NCI-H2196 (cell line): ENCODE measurements around the gene LSAMP.

Experiments used
- DNase-seq: peaks from one replicate; lab custom pipeline; 2025; ENCODE audit not compliant: unreplicated experiment; lab: John Stamatoyannopoulos, UW

Gene LSAMP

DNA sequence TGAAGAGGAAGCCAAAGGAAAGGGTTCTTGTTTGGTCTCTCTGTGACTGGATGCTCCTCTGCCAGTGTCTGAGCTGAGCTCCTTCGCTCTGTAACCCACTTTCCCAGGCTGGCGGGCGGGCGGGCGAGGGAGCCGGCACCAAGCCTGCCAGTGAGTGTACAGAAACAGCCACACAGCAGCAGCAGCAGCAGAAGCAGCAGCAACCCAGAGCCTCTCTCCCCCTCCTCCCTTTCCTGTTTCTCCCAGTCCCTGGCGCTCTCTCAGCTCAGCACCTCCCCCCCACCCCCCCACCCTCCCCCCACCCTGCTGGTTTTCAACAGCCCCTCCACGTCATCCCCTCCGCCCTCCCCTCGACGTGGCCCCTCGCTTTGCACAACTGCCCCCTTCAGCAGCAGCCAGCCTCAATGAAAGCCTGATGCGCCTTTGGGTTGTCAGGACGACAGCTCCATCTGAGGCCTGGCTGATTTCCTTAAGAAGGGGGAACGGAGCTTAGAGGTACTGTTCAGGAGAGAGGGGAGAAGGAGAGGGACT lies at the start of gene LSAMP:
Gene LSAMP, minus strand, starts transcription at position 177 of the 531 bp plus-strand sequence.
- no peak for DNase-seq

DNA sequence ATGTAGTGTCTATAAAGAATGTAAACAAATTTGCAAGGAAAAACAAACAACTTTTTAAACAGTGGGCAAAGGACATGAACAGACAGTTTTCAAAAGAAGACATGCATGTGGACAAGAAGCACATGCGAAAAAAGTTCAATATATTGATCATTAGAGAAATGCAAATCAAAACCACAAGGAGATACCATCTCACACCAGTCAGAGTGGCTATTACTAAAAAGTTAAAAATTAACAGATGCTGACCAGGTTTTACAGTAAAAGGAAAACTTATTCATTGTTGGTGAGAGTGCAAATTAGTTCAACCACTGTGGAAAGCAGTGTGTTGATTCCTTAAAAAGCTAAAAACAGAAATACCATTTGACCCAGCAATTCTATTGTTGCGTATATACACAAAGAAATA lies 47.1 kb upstream of the LSAMP start:
- no peak for DNase-seq

DNA sequence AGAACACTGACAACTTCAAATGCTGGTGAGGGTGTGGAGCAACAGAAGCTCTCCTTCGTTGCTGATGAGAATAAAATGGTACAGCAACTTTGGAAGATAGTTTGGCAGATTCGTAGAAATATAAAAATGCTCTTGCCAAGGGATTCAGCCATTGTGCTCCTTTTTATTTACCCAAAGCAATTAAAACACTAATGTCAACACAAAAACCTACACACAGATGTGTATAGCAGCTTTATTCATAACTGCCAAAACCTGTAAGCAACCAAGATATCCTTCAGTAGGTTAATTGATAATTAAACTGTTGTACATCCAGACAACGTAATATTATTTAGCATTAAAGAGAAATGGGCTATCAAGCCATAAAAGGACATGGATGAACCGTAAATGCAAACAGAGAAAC lies 37.8 kb upstream of the LSAMP start:
- peak; percentile 9 for DNase-seq

DNA sequence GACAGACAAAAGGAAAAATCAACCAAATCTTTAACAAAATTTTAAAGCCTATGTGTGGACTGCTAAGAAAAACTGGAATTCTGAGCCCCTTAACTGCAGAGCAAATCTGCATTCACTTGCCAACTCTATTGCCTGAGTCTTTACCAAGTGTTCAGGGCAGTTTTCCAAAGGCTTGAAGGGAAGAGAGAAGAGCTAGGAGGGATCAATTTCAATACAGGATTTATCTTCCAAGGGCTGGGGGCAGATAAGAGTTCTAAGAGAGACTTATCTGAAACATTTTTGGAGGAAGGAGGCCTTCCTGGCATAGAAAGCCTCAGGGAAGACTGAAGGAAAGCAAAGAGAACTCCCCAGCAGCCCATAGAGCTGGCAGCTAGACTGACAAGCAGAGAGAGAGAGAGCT lies 31.4 kb upstream of the LSAMP start:
- DNase-seq = no peak

DNA sequence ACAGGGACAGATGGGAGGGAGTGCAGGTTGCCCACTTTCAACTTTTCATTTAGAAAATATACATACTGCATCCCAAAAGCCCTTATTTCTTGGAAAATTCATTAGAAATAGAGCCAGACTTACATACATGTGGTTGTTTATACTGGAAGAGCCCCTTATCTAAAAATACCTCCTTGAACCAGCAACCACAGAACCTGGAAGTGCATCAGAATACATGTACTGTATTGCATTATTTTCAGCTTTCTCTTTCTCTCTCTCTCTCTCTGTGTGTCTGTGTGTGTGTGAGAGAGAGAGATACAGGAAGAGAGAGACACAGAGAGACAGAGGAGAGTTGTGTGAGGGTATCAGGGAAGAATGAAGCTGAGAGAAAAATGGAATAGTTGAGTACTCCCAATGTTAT lies 29.5 kb upstream of the LSAMP start:
- no peak for DNase-seq

DNA sequence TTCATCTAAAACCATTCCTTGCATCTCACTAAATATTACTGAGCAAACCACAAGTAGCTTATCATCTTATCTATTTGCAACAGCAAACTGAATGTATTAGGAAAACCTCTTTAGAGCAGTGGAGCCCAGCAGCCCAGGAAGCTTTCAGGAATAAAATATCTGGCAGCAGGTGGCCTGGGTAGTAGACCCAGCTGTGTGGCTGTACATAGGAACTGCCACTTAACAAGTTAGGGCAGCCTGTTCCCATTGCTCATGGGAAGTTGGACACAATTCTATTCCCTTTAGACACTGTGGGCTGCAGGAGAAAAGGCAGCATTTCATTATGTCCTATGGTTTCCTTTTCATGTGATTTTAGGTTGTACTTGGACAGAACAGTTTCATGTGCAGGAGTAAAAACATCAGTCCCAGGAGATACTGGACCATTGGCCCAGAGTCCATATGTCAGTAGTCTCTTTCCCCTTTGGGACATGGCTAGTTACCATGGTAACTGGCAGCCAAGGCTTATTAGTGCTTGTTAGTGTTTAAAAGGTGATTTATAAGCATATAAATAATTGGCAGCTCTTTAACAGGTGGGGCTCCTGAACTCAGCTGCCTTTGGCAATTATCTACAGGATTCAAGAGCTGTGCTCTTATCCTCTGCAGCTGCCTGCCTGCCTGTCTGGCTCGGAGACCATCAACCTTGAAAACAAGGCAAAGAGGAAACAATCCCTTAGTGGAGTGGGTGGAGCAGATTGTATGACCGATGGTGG lies 28.9 kb upstream of the LSAMP start:
- peak; percentile 62 for DNase-seq

DNA sequence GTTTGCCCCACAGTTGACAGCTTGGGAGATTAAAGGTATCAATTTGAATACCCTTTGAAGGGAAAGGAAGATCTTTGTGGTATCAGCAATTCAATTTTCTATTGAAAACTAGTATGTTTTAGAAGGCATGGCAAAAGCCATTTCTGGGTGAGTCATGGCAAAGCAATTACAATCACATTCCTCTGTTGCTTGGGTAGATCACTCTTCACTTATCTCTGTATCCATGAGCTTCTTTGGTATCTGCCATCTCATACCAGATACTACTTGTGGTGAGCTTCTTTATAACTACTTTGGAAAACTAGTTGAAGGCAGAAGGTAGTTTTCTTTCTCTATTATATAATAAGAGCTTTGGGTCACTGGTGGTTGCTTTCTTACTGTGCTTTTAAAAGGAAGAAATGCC lies 28.3 kb upstream of the LSAMP start:
- DNase-seq = no peak

DNA sequence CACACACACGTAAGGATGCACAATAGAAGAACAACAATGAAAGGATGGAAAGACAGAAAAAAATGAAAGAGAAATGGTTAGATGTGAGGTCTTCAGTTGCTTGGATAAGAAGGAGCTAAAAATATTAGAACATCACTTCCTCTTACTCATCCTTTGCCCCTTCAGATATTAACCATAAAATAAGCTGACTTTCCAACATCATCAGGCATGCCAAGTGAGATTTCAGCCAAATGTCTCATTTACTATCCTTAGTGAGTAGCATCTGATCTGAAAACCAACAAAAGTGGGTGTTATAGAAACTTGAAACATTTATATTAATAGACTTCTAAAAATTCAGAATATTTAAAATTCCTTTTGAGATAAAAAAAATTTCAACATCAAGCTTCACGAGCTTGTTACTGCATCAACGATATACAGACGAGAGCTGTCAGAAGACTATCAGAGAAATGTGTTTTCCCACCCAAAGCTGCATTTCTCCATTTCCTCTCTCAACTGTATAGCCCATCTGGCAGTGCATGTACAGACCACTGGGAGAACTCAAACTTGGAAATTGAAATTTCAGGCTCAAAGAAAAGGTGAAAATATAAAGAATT lies 25.4 kb upstream of the LSAMP start:
- no peak for DNase-seq

DNA sequence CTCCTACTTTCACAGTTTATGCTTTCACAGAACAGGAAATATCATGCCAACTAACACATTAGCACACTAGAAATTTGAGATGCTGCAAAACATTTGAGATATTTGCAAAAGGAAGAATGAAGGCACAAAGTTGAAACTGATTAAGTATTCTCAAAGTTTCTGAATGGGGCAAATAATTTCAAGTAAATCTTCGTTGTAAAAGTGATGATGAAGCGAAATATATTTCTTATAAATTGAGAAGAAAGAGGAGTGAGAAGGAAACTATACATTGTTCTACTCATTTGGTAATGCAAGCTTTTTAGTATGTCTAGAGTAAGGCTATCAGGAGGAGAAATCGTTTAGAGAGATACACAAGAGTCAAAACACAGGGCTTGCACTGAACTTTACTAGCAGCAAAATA lies 24.3 kb upstream of the LSAMP start:
- DNase-seq = no peak

DNA sequence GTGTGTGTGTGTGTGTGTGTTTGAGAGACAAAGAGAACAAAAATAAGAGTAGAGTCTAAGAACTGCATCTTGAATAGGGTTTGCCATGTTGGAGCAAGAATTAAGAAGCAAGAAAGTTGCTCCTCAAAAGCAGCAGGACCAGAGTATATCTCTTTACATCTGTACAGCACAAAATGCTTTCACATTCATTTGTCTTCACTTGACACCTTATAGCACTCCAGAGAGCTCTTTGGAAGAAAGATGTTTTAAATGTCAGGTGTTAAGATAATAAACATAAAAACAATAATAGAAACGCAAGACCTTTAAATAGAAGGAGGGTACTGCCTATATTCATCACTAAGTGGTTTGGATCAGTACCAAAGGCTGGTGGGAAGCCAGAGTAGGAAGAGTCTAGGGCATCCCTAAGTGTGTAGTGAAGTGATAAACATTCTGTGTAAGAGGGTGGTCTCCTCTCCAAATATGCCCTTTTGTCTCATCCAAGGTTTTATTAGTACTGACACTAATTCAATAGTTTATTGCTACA lies 19.1 kb upstream of the LSAMP start:
- DNase-seq = no peak

DNA sequence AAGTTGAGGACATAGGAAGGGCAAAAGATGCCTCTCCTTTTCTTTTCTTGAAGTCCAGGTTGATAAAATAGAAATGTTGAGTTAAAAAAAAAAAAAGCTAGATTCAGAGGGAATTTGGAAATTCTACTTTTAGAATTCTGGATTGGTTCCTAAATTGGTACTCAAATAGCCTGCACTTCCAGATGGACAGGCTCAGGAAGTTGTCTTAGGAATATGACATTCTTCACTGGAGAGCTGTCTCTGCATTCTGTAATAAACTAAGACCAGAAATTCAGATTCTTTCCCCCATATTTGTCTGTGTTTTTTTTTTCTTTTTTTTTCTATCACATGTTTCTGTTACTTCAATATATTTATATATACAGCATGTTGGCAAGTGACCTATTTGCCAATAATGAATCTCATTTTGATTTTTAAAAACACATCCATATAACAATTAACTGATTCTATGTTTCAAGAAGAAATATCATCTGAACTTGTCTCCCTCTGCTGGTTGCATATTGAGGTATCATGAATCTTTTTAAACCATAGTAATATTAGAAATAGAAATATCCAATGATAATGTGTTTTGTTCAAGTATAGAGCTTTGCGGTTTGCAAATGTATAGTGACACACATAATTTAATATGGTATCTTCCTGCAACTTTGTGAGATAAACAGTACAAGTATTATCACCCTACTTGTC lies 8.5 kb upstream of the LSAMP start:
- DNase-seq = no peak

DNA sequence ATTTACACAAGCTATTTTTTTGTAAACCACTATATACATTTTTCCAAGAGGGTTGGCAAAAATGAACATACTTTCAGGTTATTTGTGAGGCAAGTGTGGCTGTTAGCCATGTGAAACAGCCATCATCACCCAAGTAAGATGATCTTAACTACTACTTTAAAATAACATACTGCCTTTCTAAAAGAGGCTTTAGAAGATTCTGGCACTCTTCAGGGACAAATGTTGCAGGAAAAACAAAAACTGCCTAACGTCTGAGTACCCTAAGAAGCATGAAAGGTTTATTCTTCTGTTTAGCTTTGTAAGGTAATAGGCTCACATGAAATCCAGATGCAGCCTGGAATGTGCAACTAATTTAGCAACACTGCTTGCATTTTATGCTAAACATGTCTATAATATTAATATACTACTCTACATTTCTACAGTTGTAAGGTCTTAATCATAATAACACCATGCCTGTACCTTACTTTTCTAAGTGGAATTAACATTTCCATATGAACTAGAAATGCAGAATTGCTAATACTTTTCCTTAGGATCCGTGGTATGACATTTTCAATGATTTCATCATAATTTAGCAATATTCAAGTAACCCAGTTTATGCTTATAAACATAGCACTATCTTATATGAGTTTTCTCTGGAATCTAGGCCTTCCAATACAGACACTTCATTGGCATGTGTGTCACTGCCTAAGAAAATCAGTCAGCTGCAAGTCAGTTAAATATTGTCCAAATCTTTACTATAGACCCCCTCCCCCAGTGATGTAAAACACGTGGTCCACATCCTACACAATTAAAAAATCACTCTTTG lies 4.5 kb upstream of the LSAMP start:
- DNase-seq = no peak

DNA sequence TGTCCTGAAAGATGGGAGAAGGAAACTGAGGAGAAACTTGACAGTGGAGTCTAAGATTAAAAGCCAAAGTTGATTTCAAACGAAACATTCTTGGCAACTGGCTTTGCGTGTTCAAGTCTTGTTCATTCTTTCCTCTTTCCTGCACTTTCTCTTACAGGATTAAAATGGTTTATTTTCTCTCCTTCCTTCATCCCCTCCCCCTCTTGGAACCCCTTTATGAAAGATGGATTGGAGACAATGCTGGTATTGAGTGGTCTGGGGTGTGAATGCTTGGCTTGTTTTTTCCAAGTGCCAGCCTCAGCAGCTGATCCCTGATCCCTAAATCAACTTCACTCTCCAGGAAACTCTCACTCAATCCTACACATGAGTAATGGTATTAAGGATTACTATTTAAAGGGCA lies 703 bp upstream of the LSAMP start:
- DNase-seq = no peak

DNA sequence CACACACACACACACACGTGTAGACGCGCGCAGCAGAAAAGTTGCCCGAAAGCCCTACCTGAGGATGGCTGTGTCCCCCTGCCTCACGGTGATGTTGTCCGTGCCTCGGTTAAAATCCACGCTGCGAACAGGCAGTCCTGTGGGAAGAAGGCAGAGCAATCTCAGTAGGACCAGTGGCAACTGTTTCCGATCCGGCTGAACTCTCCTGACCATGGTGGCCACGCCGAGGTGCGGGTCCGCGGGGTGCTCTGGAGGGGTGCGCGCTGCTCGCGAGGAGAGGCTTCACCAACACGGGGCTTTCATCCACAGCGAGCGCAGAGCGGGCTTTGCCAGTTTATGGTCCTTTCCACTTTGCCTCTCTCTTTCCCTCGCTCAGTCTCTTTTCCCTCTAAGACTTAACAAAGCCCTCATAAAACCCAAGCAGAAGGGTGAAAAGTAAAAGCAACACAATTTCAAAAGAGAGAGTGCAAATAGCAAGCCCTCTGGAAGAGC lies 422 bp downstream of the LSAMP start:
- no peak for DNase-seq

DNA sequence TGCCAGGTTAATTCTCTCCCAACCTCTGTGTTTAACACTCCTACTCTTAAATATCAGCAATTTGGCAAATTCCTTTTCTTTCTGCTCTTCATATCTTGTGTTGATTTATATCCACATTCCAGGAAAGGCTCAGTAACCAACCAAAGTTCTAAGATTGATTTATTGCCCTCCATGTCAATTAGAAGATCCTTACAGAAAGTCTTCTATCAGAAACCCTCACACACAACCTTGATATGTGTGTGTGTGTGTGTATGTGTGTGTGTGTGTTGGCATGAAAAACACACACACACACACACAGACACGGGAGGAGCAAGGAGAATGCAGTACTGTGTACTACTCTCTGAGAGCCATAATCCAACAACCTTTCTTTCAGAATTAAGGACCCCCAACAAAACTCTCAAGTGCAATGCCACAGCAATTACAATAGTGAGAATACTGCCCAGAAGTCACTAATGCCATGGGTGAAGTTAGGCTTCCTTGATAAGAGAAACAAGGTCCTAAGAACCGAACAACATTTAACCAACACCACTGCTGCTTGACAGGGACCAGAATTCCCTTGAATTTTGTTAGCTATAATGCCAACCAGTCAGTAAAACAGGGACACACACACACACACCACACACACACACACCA lies 1.1 kb downstream of the LSAMP start:
- no peak for DNase-seq

DNA sequence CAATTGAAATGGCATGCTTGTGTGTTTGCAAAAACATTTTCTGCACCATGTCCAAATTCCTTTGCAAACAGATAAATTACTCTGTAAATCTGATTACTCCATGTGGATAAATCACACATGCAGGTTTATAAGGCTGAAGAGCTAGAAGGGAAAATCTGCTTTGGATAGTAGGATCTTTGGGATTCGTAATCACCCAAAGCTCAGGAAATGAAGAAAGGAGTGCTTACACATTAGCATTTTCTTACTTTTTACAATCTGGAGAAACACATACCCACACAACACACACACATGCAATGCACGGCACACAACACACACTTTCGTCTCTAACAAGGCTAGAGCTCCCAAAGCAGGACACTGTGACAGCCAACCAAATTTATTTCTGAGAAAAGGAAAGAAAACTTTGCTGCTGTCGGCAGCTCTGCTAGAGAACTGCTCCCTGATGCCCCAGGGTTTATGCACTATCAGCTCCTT lies 2.1 kb downstream of the LSAMP start:
- no peak for DNase-seq

DNA sequence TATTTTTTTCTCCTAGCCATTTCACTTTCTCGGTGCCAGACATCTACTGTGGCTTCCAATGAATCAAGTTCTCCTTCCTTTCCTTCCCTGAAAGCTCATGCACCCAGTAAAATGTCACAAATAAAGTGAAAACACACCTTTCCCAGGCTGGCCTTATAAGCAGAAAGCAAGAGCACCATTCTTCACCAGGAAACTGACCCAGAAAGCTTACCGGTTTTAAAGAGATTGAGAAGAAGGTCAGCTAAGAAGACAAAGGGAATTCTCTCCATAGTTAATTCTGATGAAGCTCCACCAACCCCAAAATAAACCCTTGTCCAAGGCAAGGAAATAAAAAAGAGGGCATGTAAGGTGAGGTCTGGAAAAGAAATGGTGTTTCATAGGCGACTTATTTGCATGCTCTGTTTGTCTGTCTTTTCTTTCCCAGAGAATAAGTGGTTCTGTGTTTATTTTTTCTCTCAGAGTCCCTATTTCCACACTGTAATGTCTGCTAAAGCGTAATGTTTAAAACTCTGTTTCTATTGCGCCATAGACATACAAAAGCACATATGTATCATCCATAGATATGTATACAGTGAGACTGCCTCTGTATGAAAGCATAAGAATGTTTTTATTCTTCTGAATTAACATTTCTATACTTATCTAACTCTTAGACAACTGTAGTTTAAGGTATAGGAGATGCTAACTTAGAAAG lies 2.8 kb downstream of the LSAMP start:
- no peak for DNase-seq

DNA sequence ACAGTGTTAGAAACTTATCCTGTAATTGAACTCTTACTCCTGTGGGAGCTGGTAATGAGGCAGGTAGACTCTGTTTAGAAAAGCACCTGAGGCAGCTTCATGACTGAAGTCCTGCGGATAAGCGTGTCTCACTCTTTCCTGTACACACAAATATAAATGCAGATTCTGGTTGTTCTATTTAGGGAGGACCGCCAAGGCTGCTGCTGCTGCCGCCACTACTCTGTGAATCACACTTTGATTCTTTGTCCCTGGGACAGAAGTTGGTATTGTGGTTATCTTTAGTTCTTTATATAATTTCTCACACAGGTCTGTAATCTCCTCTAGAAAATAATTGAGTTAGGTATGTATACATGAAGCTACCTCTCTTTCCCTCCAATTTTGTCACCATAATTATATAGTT lies 3.6 kb downstream of the LSAMP start:
- DNase-seq = no peak

DNA sequence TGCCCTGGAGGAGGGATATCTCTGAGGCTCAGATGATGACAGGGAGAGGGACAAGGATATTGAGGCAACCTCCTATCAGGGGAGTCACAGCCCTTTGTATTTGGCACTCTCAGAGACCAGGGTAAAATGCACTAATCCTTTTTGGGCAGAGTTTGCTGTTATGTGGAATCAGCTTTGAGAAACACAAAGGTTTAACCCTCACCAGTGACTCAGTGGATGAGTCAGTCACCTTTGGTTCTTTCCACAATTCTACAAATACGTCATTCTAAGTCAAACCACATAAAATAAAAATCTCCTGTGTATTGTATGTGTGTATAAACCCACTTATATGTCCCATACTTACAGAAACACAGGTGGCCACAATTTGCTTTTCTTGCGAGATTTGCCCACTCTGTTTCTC lies 5.1 kb downstream of the LSAMP start:
- no peak for DNase-seq

DNA sequence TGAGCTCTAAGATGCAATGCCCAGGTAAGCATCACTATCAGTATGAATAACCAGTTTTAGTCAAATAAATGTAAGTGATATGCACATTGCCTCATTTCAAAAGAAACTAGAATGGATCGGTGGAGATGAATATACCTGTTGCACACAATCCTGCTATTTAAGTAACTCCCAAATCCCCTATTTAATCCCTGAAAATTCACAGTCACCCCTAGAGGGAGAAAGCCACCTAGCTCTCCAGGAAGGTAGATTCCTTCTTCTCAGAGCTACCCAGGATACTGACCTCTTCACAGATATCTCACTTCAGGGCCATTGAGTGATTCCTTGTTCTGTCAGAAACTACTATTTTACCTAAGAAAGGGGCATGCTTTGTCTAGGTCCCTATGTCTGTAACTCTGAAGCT lies 11.7 kb downstream of the LSAMP start:
- DNase-seq = no peak
